ENCODE results near the gene TMEM79. TPM values are rescaled to one million over a fixed set of nuclear protein-coding genes. Genes with fewer than 3 reads are reported as not detected.

The TMEM79 gene
- total RNA-seq, 1 experiment from 2014 or later: 2.3 TPM

DNA sequence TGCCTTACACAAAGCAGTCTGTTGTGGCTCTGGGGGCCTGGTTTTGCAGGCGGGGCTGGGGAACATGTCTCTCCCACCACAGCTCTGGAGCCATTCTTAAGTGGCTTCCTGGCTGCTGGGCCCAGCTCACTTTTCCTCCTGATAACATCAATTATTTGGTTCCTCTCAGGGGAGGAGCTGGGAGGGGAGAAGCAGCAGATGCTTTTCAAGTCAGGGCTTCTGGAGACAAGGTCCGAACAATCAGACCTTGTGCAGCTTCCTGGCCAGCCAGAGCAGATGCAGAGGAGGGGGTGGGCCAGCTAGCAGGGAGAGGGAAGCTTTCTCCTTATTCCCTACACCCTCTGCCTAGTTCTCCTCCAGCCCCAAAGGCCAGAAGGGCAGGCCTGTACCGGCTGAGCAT, 32.6 kb upstream of the TMEM79 start:
- no peak for DNase-seq
- no peak overlapping the region for H3K4me3 ChIP-seq (ENCODE audit: insufficient read depth, low read depth, low read length)
- no peaks in the 10 kb centered on the region for H3K27me3 ChIP-seq (ENCODE audit: control insufficient read depth, insufficient read depth, low read length)
- peaks cover 36% of the 10 kb centered on the region for H3K36me3 ChIP-seq (replicated peaks; ENCODE audit: control insufficient read depth, insufficient read depth, low read length)

DNA sequence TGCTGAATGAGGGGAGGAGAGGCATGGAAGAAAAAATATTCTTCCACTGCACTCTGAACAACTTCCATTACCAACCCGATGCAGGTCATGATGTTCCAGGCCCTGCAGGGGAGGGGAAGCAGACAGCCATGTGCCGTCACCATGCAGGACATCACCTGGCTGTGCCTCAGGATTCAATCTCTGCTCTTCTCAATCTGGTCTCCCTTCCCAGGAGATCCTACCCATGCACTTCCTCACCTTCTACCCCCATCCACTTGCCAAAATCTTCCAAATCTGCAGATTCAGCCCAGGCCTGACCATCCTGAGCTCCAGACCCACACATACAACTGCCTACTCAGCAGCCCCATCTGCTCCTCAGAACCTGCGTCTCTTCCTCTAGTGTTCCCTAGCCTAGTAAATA, 30.5 kb upstream of the TMEM79 start:
- no peak for DNase-seq
- peaks cover 47% of the 10 kb centered on the region for H3K36me3 ChIP-seq (replicated peaks; ENCODE audit: control insufficient read depth, insufficient read depth, low read length)

DNA sequence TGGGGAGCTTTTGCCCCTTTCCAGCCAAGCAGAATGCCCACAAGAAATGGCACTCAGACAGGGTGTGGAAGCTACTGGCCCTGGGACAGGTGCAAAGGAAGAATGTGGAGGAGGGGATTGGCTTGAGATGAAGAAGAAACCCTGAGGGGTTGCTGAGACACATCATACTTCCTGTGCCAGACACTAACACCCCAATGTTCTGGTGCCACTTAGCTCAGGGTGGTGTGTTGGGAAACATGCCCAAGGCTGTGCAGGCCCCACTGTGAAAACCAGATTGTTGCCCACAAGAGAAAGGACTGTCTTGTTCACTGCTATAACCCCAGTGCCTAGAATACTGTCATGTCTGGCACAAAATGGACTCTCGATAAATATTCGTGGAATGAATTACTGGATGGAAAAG, 26.4 kb upstream of the TMEM79 start:
- no peak for DNase-seq
- H3K36me3 ChIP-seq (replicated peaks; ENCODE audit: control insufficient read depth, insufficient read depth, low read length): peaks cover 55% of the 10 kb centered on the region
- H3K4me3 ChIP-seq (ENCODE audit: insufficient read depth, low read depth, low read length): no peak overlapping the region
- H3K27me3 ChIP-seq (ENCODE audit: control insufficient read depth, insufficient read depth, low read length): no peaks in the 10 kb centered on the region

More for the DNA sequence above, 30.5 kb upstream of the TMEM79 start:
- Histone ChIP-seq H3K4me3 (ENCODE audit: insufficient read depth, low read depth, low read length) (no peak overlapping the region), H3K27me3 (ENCODE audit: control insufficient read depth, insufficient read depth, low read length) (no peaks in the 10 kb centered on the region)

DNA sequence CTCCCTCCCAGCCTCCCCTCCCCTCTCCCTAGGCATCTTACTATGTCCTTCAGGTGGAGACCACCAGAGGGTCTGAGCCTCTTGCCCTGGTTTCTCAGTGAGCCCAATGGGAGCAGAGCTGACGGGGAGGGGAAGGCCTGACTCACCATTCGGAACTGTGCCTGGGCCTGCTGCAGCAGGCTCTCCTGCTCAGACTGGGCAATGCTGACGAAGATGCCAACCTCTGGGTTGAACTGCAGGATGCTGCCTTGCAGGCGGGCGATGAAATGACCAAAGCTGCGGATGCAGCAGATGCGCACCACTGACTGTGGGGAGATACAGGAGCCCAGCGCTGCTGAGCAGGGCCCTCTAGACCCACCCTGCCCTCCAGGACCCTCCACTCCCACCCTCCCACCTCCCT, 25.3 kb upstream of the TMEM79 start:
- Histone ChIP-seq H3K4me3 (ENCODE audit: insufficient read depth, low read depth, low read length) (no peak overlapping the region), H3K27me3 (ENCODE audit: control insufficient read depth, insufficient read depth, low read length) (no peaks in the 10 kb centered on the region), H3K36me3 (replicated peaks; ENCODE audit: control insufficient read depth, insufficient read depth, low read length) (peaks cover 53% of the 10 kb centered on the region)
- no peak for DNase-seq

DNA sequence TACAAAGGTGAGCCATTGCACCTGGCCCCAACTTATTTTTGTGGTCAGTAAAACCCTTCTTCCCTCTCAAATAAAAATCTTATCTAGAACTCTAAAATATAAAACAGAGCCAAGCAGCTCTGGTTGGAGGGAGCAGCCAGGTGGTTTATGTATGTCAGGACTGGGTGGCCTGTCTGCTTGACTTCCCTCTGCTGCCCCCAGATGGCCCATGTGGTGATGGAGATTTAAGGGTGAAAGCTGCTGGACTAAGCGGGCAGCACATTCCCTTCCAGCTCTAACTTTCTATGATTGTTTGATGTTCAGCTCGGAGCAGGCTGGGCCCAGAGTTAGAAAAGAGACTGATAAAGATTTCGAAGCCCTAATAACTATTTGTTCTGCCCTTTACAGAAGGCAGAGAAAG, 24.3 kb upstream of the TMEM79 start:
- Histone ChIP-seq H3K27me3 (ENCODE audit: control insufficient read depth, insufficient read depth, low read length) (no peaks in the 10 kb centered on the region), H3K36me3 (replicated peaks; ENCODE audit: control insufficient read depth, insufficient read depth, low read length) (peaks cover 53% of the 10 kb centered on the region), H3K4me3 (ENCODE audit: insufficient read depth, low read depth, low read length) (no peak overlapping the region)
- no peak for DNase-seq

DNA sequence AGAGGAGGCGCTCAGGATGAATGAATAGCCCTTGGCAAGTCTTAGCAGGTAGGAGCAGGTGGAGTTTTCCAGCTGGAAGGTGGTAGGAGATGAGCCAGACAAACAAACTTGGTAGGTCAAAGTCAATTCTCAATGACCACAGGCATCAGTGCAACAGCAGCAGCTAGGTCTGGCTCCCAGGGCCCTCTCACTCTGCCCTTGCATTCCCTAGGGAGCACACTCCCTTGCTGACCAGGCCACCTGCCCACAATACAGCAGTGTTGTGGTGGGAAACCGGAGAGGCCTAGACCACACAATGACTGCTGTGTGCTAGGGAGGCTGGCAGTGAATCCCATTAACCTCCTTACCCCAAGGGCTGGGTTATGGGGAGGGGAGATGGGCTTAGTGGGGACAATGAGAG, 23.2 kb upstream of the TMEM79 start:
- peaks cover 60% of the 10 kb centered on the region for H3K36me3 ChIP-seq (replicated peaks; ENCODE audit: control insufficient read depth, insufficient read depth, low read length)
- no peak for DNase-seq

DNA sequence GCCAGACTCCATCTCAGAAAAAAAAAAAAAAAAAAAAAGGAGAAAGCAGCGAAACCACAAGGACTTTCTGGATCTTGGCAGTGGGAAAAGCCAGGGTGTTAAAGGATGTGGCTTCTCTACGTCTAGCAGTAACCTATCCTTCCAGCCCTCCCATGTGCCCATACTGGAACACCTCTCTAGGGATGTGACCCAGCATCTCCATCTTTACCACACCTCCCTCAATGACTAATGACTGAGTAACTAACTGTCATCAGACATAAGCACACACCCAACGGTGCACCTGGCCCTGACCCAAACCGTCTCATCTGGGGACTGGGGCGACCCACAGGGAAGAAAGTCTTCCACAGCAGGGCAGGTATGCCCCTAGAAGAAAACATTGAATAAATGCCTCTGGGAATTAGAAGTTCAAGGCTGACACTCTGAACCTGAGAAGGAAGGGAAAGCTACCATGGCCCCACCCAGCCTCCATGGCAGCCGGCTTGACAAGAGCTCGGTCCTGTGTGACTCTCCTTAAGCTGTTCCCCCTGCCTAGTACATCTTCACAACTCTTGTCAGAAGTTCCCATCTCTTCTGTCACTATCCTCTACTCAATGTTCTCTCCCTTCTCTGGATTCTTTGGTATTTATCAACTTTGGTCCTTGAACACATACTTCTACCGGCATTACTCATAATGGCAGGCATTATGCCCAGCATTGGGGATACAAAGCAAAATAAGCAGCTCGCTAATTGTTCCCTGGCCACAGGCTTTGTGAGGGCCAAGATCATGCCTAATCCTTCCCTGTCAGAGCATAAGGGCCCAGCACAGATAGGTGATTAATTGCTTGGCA, 21.5 kb upstream of the TMEM79 start:
- no peaks in the 10 kb centered on the region for H3K27me3 ChIP-seq (ENCODE audit: control insufficient read depth, insufficient read depth, low read length)
- H3K4me3 ChIP-seq (ENCODE audit: insufficient read depth, low read depth, low read length): no peak overlapping the region
- H3K36me3 ChIP-seq (replicated peaks; ENCODE audit: control insufficient read depth, insufficient read depth, low read length): peaks cover 70% of the 10 kb centered on the region
- DNase-seq: no peak

More for the DNA sequence above, 23.2 kb upstream of the TMEM79 start:
- Histone ChIP-seq H3K27me3 (ENCODE audit: control insufficient read depth, insufficient read depth, low read length) (no peaks in the 10 kb centered on the region), H3K4me3 (ENCODE audit: insufficient read depth, low read depth, low read length) (no peak overlapping the region)

DNA sequence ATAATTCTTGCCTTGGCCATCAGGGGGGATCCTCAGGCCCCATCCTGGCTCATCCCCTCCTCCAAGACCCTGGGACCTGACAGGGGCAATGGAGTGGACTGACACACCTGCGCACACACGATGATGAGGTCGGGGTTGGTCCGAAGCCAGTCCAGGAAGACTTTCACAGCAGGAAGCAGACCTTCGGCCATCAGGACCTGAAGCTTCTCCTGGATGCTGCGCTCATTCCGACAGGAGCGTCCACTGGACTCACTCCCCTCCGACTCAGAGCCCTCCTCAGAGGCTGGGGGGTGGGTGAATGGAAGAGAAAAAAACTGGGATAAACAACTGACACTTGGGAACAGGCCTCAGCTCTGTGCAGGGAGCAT, 20.9 kb upstream of the TMEM79 start:
- Histone ChIP-seq H3K36me3 (replicated peaks; ENCODE audit: control insufficient read depth, insufficient read depth, low read length) (peaks cover 70% of the 10 kb centered on the region), H3K4me3 (ENCODE audit: insufficient read depth, low read depth, low read length) (no peak overlapping the region), H3K27me3 (ENCODE audit: control insufficient read depth, insufficient read depth, low read length) (no peaks in the 10 kb centered on the region)
- DNase-seq: no peak

DNA sequence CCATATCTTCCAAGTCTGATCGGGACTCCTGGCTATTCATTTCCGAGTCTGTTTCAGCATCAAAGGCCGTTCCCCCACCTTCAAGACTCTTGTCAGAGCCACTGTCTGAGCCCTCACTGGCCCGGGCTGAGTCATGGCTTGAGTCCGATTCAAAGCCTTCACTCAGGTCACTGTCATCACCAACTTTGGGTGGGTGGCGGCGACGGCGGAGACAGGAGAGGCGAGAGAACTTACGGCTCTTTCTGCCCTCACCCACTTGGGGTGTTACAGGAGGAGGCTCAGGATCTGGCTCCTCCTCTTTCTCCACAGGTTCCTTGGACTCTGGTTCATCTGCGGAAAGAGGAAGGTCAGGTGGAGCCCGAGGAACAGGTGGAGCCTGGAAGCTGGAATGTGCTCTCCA, 18.1 kb upstream of the TMEM79 start:
- no peaks in the 10 kb centered on the region for H3K27me3 ChIP-seq (ENCODE audit: control insufficient read depth, insufficient read depth, low read length)
- no peak overlapping the region for H3K4me3 ChIP-seq (ENCODE audit: insufficient read depth, low read depth, low read length)
- H3K36me3 ChIP-seq (replicated peaks; ENCODE audit: control insufficient read depth, insufficient read depth, low read length): peaks cover 57% of the 10 kb centered on the region
- DNase-seq: no peak

DNA sequence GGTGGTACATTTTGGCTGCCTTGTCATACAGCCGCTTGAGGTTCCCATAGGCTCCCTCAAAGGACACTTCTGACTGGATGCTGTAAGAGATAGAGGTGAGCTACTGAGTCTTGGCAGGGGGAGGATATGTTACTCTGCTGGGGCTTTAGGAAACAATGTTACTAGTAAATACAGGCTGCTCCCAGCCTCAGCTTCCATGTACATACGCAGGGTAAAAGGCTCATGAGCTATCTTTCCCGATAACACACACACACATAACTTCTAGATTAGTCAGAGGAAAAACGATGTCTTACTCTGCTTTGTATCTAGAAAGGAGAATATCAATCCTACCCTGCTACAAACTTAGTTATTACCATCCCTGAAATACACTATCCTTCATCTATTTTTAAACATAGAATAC, 15.8 kb upstream of the TMEM79 start:
- peaks cover 55% of the 10 kb centered on the region for H3K36me3 ChIP-seq (replicated peaks; ENCODE audit: control insufficient read depth, insufficient read depth, low read length)
- no peak overlapping the region for H3K4me3 ChIP-seq (ENCODE audit: insufficient read depth, low read depth, low read length)
- no peaks in the 10 kb centered on the region for H3K27me3 ChIP-seq (ENCODE audit: control insufficient read depth, insufficient read depth, low read length)
- DNase-seq: no peak

DNA sequence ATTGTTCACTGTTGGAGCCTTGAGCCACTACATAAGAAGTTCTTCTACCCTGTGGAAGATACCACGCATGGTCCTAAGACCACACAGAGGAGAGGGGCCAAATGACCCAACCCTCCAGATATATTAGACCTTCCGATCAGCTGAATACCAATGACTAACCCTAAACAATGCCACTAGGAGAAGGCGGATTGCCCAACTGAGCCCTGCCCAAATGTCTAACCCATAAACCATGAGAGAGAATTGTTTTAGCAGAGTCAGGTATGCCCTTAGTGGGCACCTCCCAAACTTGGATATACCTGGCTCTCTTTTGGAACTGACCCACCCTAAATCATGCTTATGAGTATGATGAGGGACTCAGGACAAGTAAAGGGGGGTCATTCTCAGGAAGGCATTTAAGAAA, 13.8 kb upstream of the TMEM79 start:
- peaks cover 63% of the 10 kb centered on the region for H3K36me3 ChIP-seq (replicated peaks; ENCODE audit: control insufficient read depth, insufficient read depth, low read length)
- no peaks in the 10 kb centered on the region for H3K27me3 ChIP-seq (ENCODE audit: control insufficient read depth, insufficient read depth, low read length)
- no peak for DNase-seq
- no peak overlapping the region for H3K4me3 ChIP-seq (ENCODE audit: insufficient read depth, low read depth, low read length)

DNA sequence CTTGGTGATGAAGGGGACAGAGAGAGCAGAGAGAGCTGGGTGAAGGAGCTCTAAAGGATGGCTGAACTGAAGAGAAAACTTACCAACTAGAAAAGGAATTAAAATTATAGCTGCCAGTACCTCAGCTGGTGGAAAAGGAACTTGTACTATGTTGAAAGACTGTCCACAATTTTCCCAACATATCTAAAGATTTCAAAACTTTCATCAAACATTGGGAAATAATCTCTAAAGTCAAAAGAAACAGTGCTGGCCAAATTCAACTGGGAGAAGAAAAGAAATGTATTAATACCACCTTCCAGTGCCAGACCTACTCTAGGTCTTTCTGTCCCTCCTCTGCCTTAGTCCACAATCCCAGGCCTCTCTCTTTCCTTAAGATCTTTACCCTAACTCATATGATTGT, 7.6 kb upstream of the TMEM79 start:
- Histone ChIP-seq H3K27me3 (ENCODE audit: control insufficient read depth, insufficient read depth, low read length) (no peaks in the 10 kb centered on the region), H3K36me3 (replicated peaks; ENCODE audit: control insufficient read depth, insufficient read depth, low read length) (peaks cover 54% of the 10 kb centered on the region), H3K4me3 (ENCODE audit: insufficient read depth, low read depth, low read length) (no peak overlapping the region)
- no peak for DNase-seq

DNA sequence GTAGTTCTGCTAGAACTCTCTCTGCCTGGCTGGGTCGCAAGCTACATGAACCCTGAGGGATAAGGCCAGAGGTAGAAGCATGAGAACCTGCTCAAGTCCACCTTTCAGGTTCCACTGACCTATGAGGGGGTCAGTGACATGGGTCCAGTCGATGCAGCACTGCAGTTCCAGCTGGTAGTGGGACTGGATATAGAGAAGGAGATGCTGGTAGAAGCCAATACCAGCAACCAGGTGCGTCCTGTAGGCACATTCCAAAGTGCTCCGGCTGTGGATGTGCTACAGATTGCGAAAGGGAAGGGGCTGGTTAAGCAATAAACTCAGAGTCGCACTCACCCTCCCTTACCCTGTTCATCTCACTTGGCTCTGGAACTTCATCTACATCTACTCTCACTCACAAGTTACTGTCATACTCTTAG, 7.2 kb upstream of the TMEM79 start:
- H3K36me3 ChIP-seq (replicated peaks; ENCODE audit: control insufficient read depth, insufficient read depth, low read length): peaks cover 51% of the 10 kb centered on the region

DNA sequence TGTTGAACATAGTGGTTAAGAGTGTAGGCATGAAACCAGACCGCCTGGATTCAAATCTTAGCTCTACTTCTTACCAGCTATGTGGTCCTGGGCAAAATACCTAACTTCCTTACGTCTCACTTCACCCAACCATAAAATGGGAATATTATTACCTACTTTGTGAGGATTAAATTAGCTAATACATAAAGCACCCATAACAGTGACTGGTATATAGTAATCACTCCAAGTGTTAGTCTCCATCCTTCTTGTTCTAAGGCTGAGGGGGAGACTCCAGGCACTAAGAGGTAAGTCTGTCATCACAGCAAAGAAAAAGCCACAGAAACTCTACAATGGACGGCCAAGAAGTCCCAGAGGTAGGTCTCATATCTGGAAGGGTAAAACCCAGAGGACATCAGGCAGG, 4.3 kb upstream of the TMEM79 start:
- no peak for DNase-seq
- Histone ChIP-seq H3K4me3 (ENCODE audit: insufficient read depth, low read depth, low read length) (no peak overlapping the region), H3K36me3 (replicated peaks; ENCODE audit: control insufficient read depth, insufficient read depth, low read length) (peaks cover 30% of the 10 kb centered on the region), H3K27me3 (ENCODE audit: control insufficient read depth, insufficient read depth, low read length) (no peaks in the 10 kb centered on the region)

More for the DNA sequence above, 7.2 kb upstream of the TMEM79 start:
- no peaks in the 10 kb centered on the region for H3K27me3 ChIP-seq (ENCODE audit: control insufficient read depth, insufficient read depth, low read length)
- no peak for DNase-seq
- no peak overlapping the region for H3K4me3 ChIP-seq (ENCODE audit: insufficient read depth, low read depth, low read length)

DNA sequence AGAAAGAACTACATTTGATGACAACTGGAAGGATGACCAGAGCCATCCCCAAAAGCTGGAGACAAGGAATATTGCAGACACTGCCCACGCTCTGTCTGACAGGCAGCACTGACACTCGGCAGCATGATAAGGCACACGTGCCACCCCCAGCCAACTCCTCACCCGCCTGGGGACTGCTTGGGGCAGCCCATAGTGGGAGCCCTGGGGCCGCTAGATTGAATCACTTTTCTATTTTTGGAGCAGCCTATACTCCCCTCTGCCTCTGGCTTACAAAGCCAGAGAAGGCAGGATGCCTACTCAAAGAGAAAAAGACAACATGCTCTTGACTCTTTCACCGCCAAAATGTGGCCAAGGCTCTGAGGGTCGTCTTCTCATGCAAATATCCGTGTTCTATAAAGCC, 2.8 kb upstream of the TMEM79 start:
- Histone ChIP-seq H3K4me3 (ENCODE audit: insufficient read depth, low read depth, low read length) (peak overlapping the region; percentile 96), H3K27me3 (ENCODE audit: control insufficient read depth, insufficient read depth, low read length) (no peaks in the 10 kb centered on the region), H3K36me3 (replicated peaks; ENCODE audit: control insufficient read depth, insufficient read depth, low read length) (peaks cover 22% of the 10 kb centered on the region)
- peak; percentile 17 for DNase-seq
